SH-SY5Y (cell line): ENCODE measurements around the gene FLVCR2.

Source experiments
- GATA2 ChIP-seq: IDR thresholded peaks from 2 replicates; pipeline ENCODE4 v1.6.1; 2011; ENCODE audit warnings: mild to moderate bottlenecking, low read depth, low read length
- GATA3 ChIP-seq: IDR thresholded peaks from 2 replicates; pipeline ENCODE4 v1.6.1; 2011; ENCODE audit warnings: low read depth, mild to moderate bottlenecking, low read length, moderate library complexity

- no peak for TF ChIP-seq GATA2
- TF ChIP-seq GATA3: no peak
These were observed 50.4 kb downstream of the FLVCR2 start for GRCh38 chr14:75628816-75629215.
